DMS53 treated with DMSO at 0.1 percent for 48 hours (cell line): Measurements from ENCODE around the gene DRG2.

Experiments
- DNase-seq: peaks from one replicate; lab custom pipeline; 2025; ENCODE audit not compliant: unreplicated experiment; lab: John Stamatoyannopoulos, UW

The DRG2 gene

GRCh38 chr17:18115517-18115916, 27.8 kb downstream of the DRG2 start:
- DNase-seq, result no peak

- DNase-seq, result no peak
Observed at GRCh38 chr17:18116078-18116477, 28.3 kb downstream of the DRG2 start.

GRCh38 chr17:18117533-18117932, 29.8 kb downstream of the DRG2 start:
- no peak for DNase-seq

- no peak for DNase-seq
Observed at GRCh38 chr17:18117982-18118975, 30.5 kb downstream of the DRG2 start.

GRCh38 chr17:18119166-18119745, 31.5 kb downstream of the DRG2 start:
- DNase-seq, result no peak

- DNase-seq, result no peak
Observed at GRCh38 chr17:18119938-18120337, 32.2 kb downstream of the DRG2 start.

- DNase-seq, result no peak
Observed at GRCh38 chr17:18120461-18121017, 32.8 kb downstream of the DRG2 start.

- DNase-seq, result no peak
Observed at GRCh38 chr17:18121144-18121910, 33.6 kb downstream of the DRG2 start.

GRCh38 chr17:18122990-18123753, 35.4 kb downstream of the DRG2 start:
- DNase-seq, result no peak

- no peak for DNase-seq
Observed at GRCh38 chr17:18124345-18125126, 36.8 kb downstream of the DRG2 start.

- DNase-seq, result peak; percentile 40
Observed at GRCh38 chr17:18129041-18129502, 41.3 kb downstream of the DRG2 start.

GRCh38 chr17:18132711-18133110, 45.0 kb downstream of the DRG2 start:
- no peak for DNase-seq

GRCh38 chr17:18136357-18136756, 48.6 kb downstream of the DRG2 start:
- no peak for DNase-seq

- no peak for DNase-seq
Observed at GRCh38 chr17:18138065-18138749, 50.5 kb downstream of the DRG2 start.

- no peak for DNase-seq
Observed at GRCh38 chr17:18139092-18139491, 51.3 kb downstream of the DRG2 start.

- DNase-seq, result no peak
Observed at GRCh38 chr17:18139498-18139897, 51.8 kb downstream of the DRG2 start.

- DNase-seq, result no peak
Observed at GRCh38 chr17:18139949-18140348, 52.2 kb downstream of the DRG2 start.

- DNase-seq, result no peak
Observed at GRCh38 chr17:18140648-18141047, 52.9 kb downstream of the DRG2 start.

GRCh38 chr17:18141210-18141803, 53.6 kb downstream of the DRG2 start:
- DNase-seq, result peak; percentile 37
